GM19452 (cell line): ENCODE measurements around the gene CTAG1B.
"Not testable (repeated sequence)": the region's sequence is repeated elsewhere in the genome, so short reads cannot be mapped to it uniquely, and the experiment has no call there.

Experiments
- ATAC-seq: cut with Tn5 transposase; IDR thresholded peaks from one replicate; pipeline ENCODE4 v1.9.1; 2021; ENCODE audit not compliant: unreplicated experiment

Gene CTAG1B

DNA sequence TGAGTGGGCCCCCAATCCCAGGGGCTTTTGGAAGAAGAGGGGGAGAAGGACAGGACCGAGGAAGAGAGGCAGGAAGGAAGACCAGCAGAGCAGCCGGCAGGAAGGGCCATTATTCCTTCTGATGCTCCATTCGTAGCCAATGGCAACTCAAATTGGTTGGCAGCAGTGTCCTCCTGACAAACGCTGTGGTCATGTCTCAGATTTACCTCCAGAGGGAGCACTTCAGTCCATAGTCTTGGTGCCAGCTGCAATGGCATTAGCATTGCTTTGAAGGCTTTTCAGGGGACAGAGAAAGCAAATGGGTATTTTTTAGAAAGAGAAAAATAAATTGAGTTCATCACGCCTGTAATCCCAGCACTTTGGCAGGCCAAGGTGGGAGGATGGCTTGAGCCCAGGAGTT lies 9.9 kb upstream of the CTAG1B start:
- ATAC-seq: not testable (repeated sequence)

GRCh38 chrX:154620767-154621414 lies 1.8 kb upstream of the CTAG1B start:
- not testable (repeated sequence) for ATAC-seq

DNA sequence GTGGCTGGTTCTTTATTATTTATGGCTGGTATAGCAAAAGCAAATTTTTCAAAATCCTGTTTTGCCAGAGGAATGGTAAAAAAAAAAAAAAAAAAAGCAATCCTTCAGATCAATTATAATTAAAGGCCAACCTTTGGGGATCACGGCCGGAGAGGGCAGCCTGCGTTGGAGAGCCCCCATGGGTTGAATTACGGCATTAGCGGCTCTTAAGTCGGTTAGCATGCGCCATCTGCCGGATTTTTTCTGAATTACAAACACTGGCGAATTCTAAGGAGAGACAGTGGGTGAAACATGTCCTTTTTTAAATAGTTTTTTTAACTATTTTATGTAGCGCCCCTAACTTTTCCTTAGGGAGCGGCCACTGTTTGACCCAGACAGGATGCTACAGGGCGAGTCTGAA lies 5.5 kb downstream of the CTAG1B start:
- not testable (repeated sequence) for ATAC-seq

- ATAC-seq: not testable (repeated sequence)
Measured at GRCh38 chrX:154611146-154611545, 7.9 kb downstream of the CTAG1B start.

DNA sequence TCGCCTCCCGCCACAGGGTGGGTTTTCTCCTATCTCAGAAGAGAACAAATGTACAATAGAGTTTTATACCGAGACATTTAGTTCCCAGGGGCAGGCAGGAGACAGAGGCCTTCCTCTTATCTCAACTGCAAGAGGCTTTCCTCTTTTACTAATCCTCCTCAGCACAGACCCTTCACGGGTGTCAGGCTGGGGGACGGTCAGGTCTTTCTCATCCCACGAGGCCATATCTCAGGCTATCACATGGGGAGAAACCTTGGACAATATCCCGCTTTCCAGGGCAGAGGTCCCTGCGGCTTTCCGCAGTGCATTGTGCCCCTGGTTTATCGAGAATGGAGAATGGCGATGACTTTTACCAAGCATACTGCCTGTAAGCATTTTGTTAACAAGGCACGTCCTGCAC lies 10.3 kb downstream of the CTAG1B start:
- not testable (repeated sequence) for ATAC-seq

GRCh38 chrX:154607976-154608375 lies 11.1 kb downstream of the CTAG1B start:
- ATAC-seq: not testable (repeated sequence)

DNA sequence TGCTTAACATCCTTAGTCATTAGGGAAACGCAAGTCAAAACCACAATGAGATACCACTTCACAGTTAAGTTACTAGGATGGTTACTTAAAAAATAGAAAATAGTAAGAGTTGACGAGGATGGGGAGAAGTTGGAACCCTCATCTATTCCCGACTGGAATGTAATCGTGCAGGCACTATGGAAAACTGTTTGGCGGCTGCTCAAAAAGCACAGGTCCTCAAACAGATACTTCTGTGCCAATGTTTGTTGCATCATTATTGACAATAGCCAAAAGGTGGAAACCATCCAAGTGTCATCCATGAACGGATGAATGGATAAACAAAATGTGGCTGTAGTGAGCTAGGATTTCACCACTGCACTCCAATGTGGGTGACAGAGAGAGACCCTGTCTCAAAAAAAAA lies 11.7 kb downstream of the CTAG1B start:
- no peak for ATAC-seq

DNA sequence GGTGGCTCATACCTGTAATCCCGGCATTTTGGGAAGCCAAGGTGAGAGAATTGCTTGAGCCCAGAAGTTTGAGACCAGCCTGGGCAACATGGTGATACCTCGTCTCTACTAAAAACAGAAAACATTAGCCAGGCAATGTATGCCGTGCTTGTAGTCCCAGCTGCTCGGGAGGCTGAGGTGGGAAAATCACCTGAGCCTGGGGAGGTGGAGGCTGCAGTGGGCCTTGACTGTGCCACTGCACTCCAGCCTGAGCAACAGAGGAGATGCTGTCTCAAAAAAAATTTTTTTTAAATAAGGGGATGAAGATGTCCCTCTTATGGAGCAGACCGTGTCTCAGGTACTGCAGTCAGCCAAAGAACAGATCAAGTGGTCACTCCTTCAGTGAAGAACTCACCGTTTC lies 13.5 kb downstream of the CTAG1B start:
- no peak for ATAC-seq

GRCh38 chrX:154603438-154604430 lies 15.3 kb downstream of the CTAG1B start:
- ATAC-seq: no peak

GRCh38 chrX:154602766-154603437 lies 16.2 kb downstream of the CTAG1B start:
- no peak for ATAC-seq

- ATAC-seq: no peak
Measured at GRCh38 chrX:154602226-154602625, 16.9 kb downstream of the CTAG1B start.

GRCh38 chrX:154600759-154601374 lies 18.2 kb downstream of the CTAG1B start:
- ATAC-seq: no peak

DNA sequence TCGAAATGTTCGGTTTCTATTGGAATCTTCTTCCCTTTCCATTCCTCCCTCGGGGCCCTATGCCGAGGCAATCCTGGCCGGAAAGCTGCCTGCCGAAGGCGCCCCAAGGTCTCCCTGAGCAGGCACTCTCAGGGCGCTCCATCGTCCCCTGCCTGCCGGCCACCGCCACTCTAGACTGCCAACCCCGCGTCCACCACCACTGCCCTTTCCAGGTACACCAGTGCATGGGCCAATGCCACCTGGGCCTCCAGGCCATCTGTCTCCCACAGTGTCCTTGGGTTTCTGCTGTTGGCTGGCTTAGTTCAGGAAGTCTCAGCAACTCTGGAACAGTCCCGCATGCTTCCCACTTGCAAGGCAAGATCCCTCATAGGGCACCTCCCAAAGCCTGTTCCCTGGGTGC lies 19.6 kb downstream of the CTAG1B start:
- ATAC-seq: no peak

DNA sequence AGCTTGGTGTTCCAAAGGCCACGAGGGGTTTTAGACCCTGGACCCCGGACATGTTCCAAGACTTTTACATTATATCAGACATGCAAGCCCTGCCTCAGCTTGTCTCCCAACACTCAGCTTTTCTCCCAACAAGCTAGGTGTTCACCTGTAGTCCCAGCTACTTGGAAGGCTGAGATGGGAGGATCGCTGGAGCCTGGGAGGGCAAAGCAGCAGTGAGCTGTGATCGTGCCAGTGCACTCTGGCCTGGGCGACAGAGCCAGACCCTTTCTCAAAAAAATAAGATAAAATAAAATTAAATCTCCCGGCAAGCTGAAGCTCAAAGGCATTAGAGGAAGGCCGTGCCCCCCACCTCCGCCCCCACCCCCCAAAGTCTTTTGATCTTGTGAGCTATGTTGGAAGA lies 20.4 kb downstream of the CTAG1B start:
- ATAC-seq: no peak

DNA sequence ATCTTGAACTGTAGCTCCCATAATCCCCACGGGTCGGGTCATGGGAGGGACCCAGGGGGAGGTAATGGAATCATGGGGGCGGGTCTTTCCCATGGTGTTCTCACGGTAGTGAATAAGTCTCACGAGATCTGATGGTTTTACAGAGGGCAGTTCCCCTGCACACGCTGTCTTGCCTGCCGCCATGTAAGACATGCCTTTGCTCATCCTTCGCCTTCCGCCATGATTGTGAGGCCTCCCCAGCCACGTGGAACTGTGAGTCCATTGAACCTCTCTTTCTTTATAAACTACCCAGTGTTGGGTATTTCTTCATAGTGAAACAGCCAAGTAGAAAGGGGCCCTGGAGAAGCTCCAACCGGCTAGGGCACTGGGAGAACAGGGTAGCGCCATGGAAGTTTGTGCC lies 21.9 kb downstream of the CTAG1B start:
- no peak for ATAC-seq

DNA sequence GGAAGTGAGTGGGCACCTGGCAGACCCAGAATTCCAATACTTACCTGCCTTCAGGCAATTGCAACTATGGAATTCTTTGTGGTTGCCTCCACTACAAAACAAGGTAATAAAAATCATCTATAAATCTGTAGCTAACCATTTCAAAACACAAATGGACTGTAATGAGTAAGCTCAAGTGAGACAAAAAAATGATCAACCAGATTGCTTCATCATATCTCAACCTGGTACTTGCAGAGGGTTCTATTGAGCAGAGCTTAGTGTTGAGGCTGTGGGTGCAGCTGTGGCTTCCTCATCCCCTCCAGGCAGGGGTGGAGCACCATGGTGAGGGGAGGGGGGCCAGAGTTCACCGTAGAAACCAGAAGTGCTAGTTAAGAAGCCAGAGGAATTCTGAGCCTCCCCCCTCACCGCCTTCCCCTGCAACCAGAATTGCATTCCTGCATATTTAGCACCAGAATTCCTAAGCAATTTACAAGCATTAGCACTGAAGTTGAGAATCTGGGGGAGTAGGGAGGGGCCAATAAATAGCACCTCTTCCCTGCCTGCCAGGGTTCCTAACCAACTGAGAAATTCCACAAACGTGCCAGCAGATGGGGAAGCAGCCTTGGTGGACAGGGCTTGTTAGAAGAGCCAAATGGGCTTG lies 22.7 kb downstream of the CTAG1B start:
- no peak for ATAC-seq

DNA sequence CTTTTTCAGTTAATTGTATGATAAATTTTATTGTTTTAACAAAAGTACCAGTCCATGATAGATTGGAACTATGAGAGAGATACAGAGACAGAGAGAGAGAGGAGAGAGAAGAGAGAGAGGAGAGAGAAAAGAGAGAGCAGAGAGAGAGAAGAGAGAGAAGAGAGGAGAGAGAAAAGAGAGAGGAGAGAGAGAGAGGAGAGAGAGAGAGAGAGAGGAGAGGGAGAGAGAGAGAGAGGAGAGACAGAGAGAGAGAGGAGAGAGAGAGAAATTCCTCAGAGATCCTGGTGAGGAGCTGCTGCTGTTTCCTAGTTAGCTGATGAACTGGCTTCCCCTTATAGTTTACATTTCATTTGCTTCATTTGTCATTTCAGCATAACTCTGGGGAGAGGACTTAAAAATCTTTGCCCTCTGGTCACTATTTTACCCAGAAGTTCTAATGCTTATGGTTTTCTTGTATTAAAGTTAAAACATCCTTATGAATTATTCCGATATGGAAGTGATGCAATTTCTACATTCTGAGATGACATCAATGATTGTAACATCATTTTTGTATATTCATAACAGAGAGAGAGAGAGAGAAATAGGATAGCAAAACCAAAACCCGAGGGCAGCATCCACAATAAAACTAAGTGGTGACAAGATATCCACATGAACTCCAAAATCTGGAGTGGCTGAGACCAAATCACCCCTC lies 23.4 kb downstream of the CTAG1B start:
- ATAC-seq: no peak

DNA sequence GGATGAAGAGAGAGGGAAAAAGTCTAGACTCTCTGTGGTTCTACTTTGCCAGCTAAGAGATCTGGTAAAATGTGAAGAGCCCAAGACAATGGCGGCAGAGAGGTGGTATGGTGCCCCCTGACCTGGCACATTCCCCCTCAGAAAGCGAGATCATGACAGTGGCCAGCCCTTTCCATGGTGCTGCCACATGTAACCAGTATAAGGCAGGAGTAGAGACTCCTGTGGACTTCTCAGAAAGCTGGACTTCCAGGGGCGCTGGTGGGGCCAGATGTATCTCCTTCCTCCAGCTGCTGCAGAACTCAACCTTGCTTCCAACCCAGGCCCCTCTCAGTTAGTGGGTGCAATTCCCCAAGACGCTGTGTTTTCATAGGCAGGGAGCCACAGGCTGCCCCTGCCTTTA lies 24.6 kb downstream of the CTAG1B start:
- no peak for ATAC-seq

DNA sequence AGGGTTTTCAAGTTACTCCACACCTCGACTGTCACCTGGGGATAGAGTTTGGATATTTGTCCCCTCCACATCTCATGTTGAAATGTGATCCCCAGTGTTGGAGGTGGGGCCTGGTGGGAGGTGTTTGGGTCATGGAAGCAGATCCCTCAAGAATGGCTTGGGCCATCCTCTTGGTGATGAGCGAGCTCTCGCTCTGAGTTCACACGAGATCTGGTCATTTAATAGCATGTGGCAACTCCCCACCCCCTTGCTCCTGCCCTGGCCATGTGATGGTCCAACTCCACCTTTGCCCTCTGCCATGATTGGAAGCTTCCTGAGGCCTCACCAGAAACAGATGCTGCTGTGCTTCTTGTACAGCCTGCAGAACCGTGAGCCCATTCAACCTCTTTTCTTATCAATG lies 25.9 kb downstream of the CTAG1B start:
- ATAC-seq: no peak

DNA sequence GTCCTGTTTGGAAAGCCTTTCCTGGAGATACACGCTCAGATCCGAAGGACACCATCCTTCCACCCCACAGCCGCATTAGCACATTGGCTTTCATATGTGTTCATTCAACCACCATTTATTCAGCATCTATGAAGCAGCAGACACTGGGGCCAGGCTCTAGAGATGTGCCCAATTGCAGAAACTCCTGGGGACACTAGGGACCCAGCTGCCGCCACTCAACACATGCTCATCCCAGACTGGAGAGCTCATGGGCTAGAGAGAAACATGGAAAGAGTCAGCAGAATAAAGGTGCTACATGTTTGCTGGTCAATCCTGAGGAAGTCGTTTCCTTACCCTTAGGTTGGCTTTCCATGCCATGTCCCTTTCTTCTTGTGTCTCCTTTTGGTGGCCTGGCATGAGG lies 26.6 kb downstream of the CTAG1B start:
- no peak for ATAC-seq
